GM21367 (cell line): ENCODE results near the gene KMT2C.
"Not testable (repeated sequence)": the region's sequence is repeated elsewhere in the genome, so short reads cannot be mapped to it uniquely, and the experiment has no call there.

ENCODE experiments used
- ATAC-seq: cut with Tn5 transposase; IDR thresholded peaks from one replicate; pipeline ENCODE4 v1.9.1; 2021; ENCODE audit not compliant: unreplicated experiment

Gene KMT2C

GRCh38 chr7:152363798-152364197, 72.0 kb downstream of the KMT2C start:
- ATAC-seq: no peak

- no peak for ATAC-seq
Observed at GRCh38 chr7:152362128-152362926, 73.5 kb downstream of the KMT2C start.

GRCh38 chr7:152355474-152356057, 80.2 kb downstream of the KMT2C start:
- peak; percentile 62 for ATAC-seq

GRCh38 chr7:152354061-152354460, 81.7 kb downstream of the KMT2C start:
- ATAC-seq: no peak

- ATAC-seq: not testable (repeated sequence)
Observed at GRCh38 chr7:152353281-152353680, 82.5 kb downstream of the KMT2C start.

GRCh38 chr7:152351747-152352146, 84.1 kb downstream of the KMT2C start:
- not testable (repeated sequence) for ATAC-seq

- ATAC-seq: no peak
Observed at GRCh38 chr7:152351168-152351567, 84.6 kb downstream of the KMT2C start.

- no peak for ATAC-seq
Observed at GRCh38 chr7:152347888-152348287, 87.9 kb downstream of the KMT2C start.

- ATAC-seq: no peak
Observed at GRCh38 chr7:152344253-152344652, 91.5 kb downstream of the KMT2C start.

- ATAC-seq: no peak
Observed at GRCh38 chr7:152342796-152343195, 93.0 kb downstream of the KMT2C start.

GRCh38 chr7:152341914-152342236, 93.9 kb downstream of the KMT2C start:
- ATAC-seq: no peak

GRCh38 chr7:152341039-152341913, 94.5 kb downstream of the KMT2C start:
- peak; percentile 43 for ATAC-seq

GRCh38 chr7:152340161-152340560, 95.6 kb downstream of the KMT2C start:
- no peak for ATAC-seq

- ATAC-seq: no peak
Observed at GRCh38 chr7:152338561-152338960, 97.2 kb downstream of the KMT2C start.

- peak; percentile 49 for ATAC-seq
Observed at GRCh38 chr7:152336754-152337368, 98.9 kb downstream of the KMT2C start.

- no peak for ATAC-seq
Observed at GRCh38 chr7:152335900-152336571, 99.8 kb downstream of the KMT2C start.

- no peak for ATAC-seq
Observed at GRCh38 chr7:152333134-152333533, 102.7 kb downstream of the KMT2C start.

GRCh38 chr7:152330827-152331226, 105.0 kb downstream of the KMT2C start:
- no peak for ATAC-seq

GRCh38 chr7:152329469-152329868, 106.3 kb downstream of the KMT2C start:
- no peak for ATAC-seq

- no peak for ATAC-seq
Observed at GRCh38 chr7:152328234-152328633, 107.6 kb downstream of the KMT2C start.

GRCh38 chr7:152315845-152316244, 120.0 kb downstream of the KMT2C start:
- no peak for ATAC-seq
